GM13977 (cell line): ENCODE results near the gene KCNN1.

Source experiments
- DNase-seq: peaks from one replicate; pipeline ENCODE4 v3.0.0; 2012; ENCODE audit warnings: low spot score
- in situ Hi-C: fragments of 300-500 bp; cut with MboI; formaldehyde crosslinking; loops from one replicate; pipeline ENCODE4 v1.12.0; 2022; ENCODE audit warnings: low sequenced_read_pairs, low pct_unique_long_range_greater_than_20kb, mixed read lengths, inconsistent platforms; ENCODE audit not compliant: unreplicated experiment
- TF ChIP-seq, protein P1 (sequence below): IDR thresholded peaks from 2 replicates; pipeline ENCODE4 v1.5.1; 2012; ENCODE audit warnings: mild to moderate bottlenecking, control low read depth; ENCODE audit not compliant: insufficient read depth; ENCODE audit errors: extremely low read depth, missing control alignments

Gene KCNN1

DNA sequence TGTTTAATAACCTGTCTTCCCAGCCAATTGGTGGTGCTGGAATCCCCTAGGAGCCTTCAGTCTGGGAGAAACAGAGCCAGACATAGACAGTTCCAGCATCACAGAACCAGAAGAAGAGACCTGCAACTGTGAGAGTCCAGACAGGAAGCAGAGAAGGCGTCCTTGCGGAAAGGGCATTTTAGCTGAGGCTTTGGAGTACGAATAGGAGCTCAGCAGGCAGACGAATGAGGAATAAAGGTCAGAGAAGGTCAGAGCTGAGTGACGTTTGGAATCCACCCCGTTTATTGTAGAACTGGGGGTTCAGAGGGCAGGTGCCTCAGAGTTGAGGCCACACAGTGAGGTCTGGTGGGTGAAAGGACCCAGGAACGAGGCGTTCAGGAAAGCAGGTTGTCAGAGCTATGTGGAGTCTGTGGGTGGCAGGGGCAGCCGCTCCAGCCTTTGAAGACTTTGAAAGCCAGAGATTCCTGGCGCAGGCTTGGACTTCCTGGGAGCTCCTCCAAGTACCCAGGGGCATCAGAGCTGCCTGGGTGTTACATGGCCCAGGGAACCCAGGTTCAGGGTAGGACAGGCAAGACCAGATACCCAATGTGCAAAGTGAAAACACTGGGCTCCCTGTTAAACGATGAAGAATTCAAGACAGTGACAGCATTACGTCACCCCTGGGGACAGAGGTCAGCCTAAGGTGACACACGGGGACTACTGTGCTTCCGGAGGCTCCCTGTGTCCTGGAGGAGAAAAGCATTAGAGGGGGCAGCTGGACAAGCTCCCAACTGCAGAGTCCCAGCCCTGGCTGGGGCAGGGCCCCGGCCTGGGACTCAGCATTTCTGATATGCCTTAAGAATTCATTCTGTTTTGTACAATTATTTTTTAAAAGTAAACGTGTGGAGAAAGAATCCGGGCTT lies 46.6 kb downstream of the KCNN1 start:
- TF ChIP-seq, protein P1, sequence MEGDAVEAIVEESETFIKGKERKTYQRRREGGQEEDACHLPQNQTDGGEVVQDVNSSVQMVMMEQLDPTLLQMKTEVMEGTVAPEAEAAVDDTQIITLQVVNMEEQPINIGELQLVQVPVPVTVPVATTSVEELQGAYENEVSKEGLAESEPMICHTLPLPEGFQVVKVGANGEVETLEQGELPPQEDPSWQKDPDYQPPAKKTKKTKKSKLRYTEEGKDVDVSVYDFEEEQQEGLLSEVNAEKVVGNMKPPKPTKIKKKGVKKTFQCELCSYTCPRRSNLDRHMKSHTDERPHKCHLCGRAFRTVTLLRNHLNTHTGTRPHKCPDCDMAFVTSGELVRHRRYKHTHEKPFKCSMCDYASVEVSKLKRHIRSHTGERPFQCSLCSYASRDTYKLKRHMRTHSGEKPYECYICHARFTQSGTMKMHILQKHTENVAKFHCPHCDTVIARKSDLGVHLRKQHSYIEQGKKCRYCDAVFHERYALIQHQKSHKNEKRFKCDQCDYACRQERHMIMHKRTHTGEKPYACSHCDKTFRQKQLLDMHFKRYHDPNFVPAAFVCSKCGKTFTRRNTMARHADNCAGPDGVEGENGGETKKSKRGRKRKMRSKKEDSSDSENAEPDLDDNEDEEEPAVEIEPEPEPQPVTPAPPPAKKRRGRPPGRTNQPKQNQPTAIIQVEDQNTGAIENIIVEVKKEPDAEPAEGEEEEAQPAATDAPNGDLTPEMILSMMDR: no peak
- peak; percentile 4 for DNase-seq
- in situ Hi-C loops: no loop called here

DNA sequence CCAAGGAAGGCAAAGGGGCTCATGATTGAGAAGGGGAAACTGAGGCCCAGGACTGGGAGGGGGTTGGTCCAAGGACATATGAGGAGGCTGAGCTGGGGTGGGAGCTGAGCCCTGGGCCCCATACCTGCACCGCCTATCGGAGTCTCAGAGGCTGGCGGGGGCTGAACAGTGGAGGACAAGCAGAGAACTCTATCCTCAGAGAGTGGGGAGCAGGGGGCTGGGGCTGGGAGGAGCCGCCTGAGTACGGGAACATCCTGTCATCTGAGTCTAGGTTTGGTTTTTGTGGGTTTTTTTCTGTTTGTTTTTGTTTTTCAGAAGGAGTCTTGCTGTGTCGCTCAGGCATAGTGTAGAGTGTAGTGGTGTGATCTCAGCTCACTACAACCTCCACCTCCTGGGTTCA lies 47.3 kb downstream of the KCNN1 start:
- in situ Hi-C loops: no loop called here
- TF ChIP-seq, protein P1: no peak
- DNase-seq: no peak

DNA sequence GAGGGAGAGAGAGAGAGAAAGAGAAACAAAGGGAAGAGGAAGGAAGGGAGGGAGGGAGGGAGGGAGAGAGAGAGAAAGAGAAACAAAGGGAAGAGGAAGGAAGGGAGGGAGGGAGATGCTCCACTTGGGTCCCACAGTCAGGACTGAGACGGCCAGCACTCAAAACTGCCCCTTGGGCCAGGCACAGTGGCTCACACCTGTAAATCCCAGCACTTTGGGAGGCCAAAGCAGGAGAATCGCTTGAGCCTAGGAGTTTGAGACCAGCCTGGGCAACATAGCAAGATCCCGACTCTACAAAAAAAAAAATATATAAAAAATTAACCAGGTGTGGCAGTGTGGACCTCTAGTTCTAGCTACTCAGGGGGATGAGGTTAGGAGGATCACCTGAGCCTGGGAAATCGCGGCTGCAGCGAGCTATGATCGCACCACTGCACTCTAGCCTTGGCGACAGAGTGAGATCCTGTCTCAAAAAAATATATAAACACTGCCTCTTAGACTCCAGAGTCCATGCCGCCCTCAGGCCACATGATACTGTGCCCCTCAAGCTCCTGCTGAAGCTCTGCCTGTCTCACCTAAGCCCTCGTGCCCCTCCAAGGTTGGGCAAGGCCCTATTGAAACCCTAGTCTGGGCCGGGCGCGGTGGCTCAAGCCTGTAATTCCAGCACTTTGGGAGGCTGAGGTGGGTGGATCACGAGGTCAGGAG lies 49.5 kb downstream of the KCNN1 start:
- TF ChIP-seq, protein P1: no peak
- DNase-seq: no peak
- in situ Hi-C loops: no loop called here

DNA sequence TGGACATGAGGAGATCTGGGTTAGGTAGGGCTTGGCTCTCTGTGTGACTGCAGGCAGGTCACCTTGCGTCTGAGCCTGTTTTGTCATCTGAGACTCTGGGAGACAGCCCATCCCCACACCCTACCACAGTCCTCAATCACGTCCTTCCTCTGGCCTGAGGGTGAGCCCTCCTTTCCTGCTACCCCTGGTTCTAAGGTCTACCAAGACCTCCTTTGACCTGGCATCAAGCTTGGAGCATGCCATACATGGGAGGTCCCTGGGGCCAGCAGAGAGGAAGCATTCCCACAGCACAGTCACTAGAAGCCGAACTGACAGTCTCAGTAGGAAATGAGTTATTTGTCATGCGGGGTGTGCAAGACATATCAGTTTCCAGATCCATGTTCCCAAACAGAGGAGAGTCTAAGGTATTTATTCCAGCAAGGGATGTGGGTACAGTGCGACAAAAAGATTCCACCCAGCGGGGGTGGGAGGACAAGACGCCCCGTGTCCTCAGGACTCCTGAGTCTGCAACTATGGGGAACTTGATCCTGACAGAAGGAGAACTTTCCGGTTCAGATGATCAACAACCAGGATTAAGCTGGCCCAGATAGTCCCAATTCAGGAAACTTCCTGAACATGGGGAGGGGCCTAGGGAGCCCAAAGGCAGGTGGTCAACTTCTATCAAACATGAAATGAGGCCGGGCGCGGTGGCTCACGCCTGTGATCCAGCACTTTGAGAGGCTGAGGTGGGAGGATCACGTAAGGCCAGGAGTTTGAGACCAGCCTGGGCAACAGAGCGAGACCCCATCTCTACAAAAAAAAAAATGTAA lies 50.6 kb downstream of the KCNN1 start:
- no peak for DNase-seq
- TF ChIP-seq, protein P1: no peak
- in situ Hi-C loops: no loop called here

DNA sequence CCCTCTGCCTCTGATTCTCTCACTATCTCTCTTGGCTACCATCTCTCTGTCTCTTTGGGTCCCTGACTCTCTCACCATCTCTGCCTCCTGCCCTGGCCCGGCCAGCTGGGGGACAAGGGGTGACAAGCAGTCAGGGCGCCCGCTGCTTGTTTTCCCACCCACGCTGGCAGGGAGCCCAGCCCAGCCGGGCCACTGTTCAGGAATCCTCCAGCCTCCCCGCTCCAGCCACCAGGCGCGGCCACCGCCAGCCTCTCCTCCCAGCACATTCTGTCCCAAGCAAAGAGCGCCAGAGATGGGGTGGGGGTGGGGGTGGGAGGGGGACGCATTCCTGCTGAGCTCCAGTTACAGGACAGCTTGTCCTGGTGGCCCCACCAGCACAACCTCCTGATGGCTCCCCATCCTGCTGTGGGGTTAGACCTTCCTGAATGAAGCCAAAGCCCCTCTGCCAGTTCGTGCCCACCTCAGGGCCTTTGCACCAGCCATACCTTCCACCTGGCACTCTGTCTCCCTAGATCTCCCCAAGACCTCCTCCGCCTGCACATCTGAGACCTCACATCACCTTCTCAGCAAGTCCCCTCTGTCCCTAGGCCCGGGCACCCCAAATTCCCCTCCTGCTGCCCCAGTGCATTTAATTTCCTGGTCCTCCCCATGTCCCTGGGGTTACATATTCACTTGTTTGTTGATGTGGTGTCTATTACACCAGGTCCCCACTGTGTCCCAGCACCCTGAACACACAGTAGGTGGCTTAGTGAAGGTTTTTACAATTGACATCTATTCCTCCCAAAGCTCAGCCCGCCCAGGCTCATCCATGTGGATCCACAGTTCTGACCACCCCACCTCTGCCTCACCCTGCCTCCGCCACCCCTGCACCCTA lies 53.5 kb downstream of the KCNN1 start:
- in situ Hi-C loops: no loop called here
- DNase-seq: no peak
- TF ChIP-seq, protein P1: no peak
